ENCODE measurements around the gene PCBP4. TPM values are rescaled to one million over a fixed set of nuclear protein-coding genes. Genes with fewer than 3 reads are reported as not detected.
"Not testable (repeated sequence)": the region's sequence is repeated elsewhere in the genome, so short reads cannot be mapped to it uniquely, and the experiment has no call there.

PCBP4 gene
- total and polyA plus RNA-seq, 10 donors, result 12.8 to 41.7 (median 20.9) TPM

DNA sequence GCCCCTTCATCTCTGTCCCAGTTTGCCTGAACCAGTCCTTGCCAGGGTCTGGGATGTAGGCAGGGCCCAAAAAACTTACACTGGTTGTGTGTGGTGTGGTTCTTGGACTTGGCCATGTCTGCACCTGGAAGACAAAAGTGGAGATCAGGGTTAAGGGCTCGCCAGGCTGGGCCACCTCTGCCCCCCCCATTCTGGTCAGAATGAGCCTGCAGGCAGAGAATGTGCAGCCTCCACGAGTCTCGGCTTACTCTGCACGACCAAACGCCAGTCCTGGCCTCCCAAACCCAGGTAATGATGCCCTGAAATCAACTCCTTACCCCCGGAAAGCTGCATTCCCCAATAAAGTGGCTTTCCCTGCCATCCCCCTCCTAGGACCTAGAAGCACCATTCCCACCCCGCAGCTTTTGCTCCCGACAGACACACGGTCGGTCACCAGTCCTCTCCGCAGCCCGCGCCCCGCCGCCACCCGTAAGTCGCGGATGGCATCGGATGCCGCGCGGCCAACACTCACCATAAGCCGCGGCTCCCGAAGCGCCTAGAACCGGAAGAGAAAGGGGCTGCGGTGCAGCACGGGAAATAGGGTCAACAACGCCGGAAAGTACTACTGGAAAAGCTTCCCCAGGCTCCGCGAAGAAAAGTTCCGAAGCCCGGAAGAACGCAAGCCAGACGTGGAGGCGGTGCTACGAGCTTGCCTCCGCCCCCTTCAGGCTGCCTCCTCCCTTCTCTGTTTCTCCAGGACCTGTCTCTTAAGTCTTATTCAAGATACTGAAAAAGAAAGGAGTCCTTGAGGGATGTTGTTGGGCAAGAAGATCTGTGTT, 28.3 kb upstream of the PCBP4 start, which contains the start of gene RPL29:
Gene RPL29, minus strand, starts transcription at position 550 of the 818 bp plus-strand sequence. Its CDS starts 434 bp downstream, at position 116.
- peaks cover 16 to 51% (median 33%) of the 10 kb centered on the region in 6 donors for H3K4me1 ChIP-seq
- H3K27ac ChIP-seq, result peak within 1 kb of the TSS; percentile 79 to 93 (median 88)
- H3K4me3 ChIP-seq, result peak within 1 kb of the TSS; percentile 55 to 84 (median 68)
- H3K36me3 ChIP-seq, result peaks cover 4 to 46% (median 35%) of the 10 kb centered on the region in 6 donors
- intact Hi-C loops (cut with DNase I; ENCODE audit: low total_unique reads), result loop anchor here (10.0 kb wide), 1 partner anchor 51 kb away; the partner anchor contains the start of genes PARP3 and RRP9
- H3K27me3 ChIP-seq (replicated peaks in 1 of 7), result no peaks in the 10 kb centered on the region
- TF ChIP-seq, protein P1, sequence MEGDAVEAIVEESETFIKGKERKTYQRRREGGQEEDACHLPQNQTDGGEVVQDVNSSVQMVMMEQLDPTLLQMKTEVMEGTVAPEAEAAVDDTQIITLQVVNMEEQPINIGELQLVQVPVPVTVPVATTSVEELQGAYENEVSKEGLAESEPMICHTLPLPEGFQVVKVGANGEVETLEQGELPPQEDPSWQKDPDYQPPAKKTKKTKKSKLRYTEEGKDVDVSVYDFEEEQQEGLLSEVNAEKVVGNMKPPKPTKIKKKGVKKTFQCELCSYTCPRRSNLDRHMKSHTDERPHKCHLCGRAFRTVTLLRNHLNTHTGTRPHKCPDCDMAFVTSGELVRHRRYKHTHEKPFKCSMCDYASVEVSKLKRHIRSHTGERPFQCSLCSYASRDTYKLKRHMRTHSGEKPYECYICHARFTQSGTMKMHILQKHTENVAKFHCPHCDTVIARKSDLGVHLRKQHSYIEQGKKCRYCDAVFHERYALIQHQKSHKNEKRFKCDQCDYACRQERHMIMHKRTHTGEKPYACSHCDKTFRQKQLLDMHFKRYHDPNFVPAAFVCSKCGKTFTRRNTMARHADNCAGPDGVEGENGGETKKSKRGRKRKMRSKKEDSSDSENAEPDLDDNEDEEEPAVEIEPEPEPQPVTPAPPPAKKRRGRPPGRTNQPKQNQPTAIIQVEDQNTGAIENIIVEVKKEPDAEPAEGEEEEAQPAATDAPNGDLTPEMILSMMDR (IDR thresholded peaks at IDR 0.05 in 8 of 11, conservative IDR thresholded peaks at IDR 0.05 in 3 of 11), result peak in 10 of 11 experiments; percentile 13 to 62 (median 49)
- TF ChIP-seq POLR2AphosphoS5 (IDR thresholded peaks at IDR 0.05) (peak; percentile 95 to 97 (median 95)), POLR2A (IDR thresholded peaks at IDR 0.05) (peak; percentile 24 to 58 (median 32))
- 0 to 1% (median 0%) methylated on average over 40 of the region's 40 CpGs for WGBS, 5 donors
- DNase-seq, result peak; percentile 94
- no peaks in the 10 kb centered on the region for H3K9me3 ChIP-seq

- peaks cover 16 to 51% (median 33%) of the 10 kb centered on the region in 6 donors for H3K4me1 ChIP-seq
- no peaks in the 10 kb centered on the region for H3K27me3 ChIP-seq (replicated peaks in 1 of 7)
- intact Hi-C loops (cut with DNase I; ENCODE audit: low total_unique reads), result loop anchor here (10.0 kb wide), 1 partner anchor 50 kb away; the partner anchor contains the start of genes PARP3 and RRP9
- 58 to 88% (median 78%) methylated on average over 2 of the region's 2 CpGs for WGBS, 5 donors
- H3K4me3 ChIP-seq, result peak overlapping the region in 7 of 8 donors; percentile 56 to 84 (median 75)
- peak overlapping the region in 5 of 8 donors; percentile 80 to 93 (median 91) for H3K27ac ChIP-seq
- H3K9me3 ChIP-seq, result no peaks in the 10 kb centered on the region
- peaks cover 4 to 52% (median 35%) of the 10 kb centered on the region in 6 donors for H3K36me3 ChIP-seq
- no peak for DNase-seq
- TF ChIP-seq POLR2A (IDR thresholded peaks at IDR 0.05) (no peak), POLR2AphosphoS5 (IDR thresholded peaks at IDR 0.05) (no peak)
- TF ChIP-seq, protein P1 (IDR thresholded peaks at IDR 0.05 in 8 of 11, conservative IDR thresholded peaks at IDR 0.05 in 3 of 11), result no peak
Measured at GRCh38 chr3:51994530-51994929, 27.3 kb upstream of the PCBP4 start.

- 73 to 85% (median 80%) methylated on average over 5 to 10 of the region's 13 CpGs for WGBS, 5 donors
- H3K4me3 ChIP-seq; H3K27me3 ChIP-seq (replicated peaks in 1 of 7); H3K27ac ChIP-seq; DNase-seq; H3K9me3 ChIP-seq: not testable (repeated sequence)
- peaks cover 4 to 52% (median 35%) of the 10 kb centered on the region in 6 donors for H3K36me3 ChIP-seq
- H3K4me1 ChIP-seq, result peaks cover 16 to 51% (median 33%) of the 10 kb centered on the region in 6 donors
- intact Hi-C loops (cut with DNase I; ENCODE audit: low total_unique reads), result loop anchor here (10.0 kb wide), 1 partner anchor 49 kb away; the partner anchor contains the start of genes PARP3 and RRP9
Measured at GRCh38 chr3:51993657-51994056, 26.4 kb upstream of the PCBP4 start.

- no peak overlapping the region for H3K27ac ChIP-seq
- intact Hi-C loops (cut with DNase I; ENCODE audit: low total_unique reads), result loop anchor here (10.0 kb wide), 1 partner anchor 47 kb away; the partner anchor contains the start of genes PARP3 and RRP9
- H3K4me3 ChIP-seq, result no peak overlapping the region
- no peaks in the 10 kb centered on the region for H3K27me3 ChIP-seq (replicated peaks in 1 of 7)
- peaks cover 16 to 51% (median 33%) of the 10 kb centered on the region in 6 donors for H3K4me1 ChIP-seq
- DNase-seq, result no peak
- TF ChIP-seq, protein P1 (IDR thresholded peaks at IDR 0.05 in 8 of 11, conservative IDR thresholded peaks at IDR 0.05 in 3 of 11), result no peak
- no peak for TF ChIP-seq POLR2AphosphoS5 (IDR thresholded peaks at IDR 0.05)
- no peak for TF ChIP-seq POLR2A (IDR thresholded peaks at IDR 0.05)
- no peaks in the 10 kb centered on the region for H3K9me3 ChIP-seq
- peaks cover 4 to 52% (median 35%) of the 10 kb centered on the region in 6 donors for H3K36me3 ChIP-seq
- WGBS, 5 donors, result 83 to 93% (median 90%) methylated on average over 3 of the region's 3 CpGs
Measured at GRCh38 chr3:51992017-51992682, 24.9 kb upstream of the PCBP4 start.
